Lung (tissue), 12 donors: ENCODE measurements around the gene SYTL4. TPM values are rescaled to one million over a fixed set of nuclear protein-coding genes. Genes with fewer than 3 reads are reported as not detected.
A peak's percentile ranks its signal among the peaks of the same experiment; 100 is the strongest.
"Not testable (repeated sequence)": the region's sequence is repeated elsewhere in the genome, so short reads cannot be mapped to it uniquely, and the experiment has no call there.

Source experiments
- ATAC-seq: fragments of 200-7000 bp; cut with Tn5 transposase; one replicate; pipeline ENCODE4 v1.9.1; 2020; ENCODE audit warnings: moderate number of reproducible peaks; ENCODE audit not compliant: insufficient read depth, low FRiP score
- DNase-seq, 3 donors: peaks; one replicate each; pipeline ENCODE4 v3.0.0-alpha.2; 2013 to 2017
- H3K27ac ChIP-seq, 2 donors: one replicate each; pipeline ENCODE4 v1.5.1; 2013; ENCODE audit warnings: mild to moderate bottlenecking in 2 of 2, moderate library complexity in 2 of 2, control low read depth in 1 of 2, inconsistent platforms in 1 of 2, low read depth in 1 of 2, low read length in 1 of 2
- H3K27me3 ChIP-seq, 3 donors: one replicate each; pipeline ENCODE4 v1.5.1; 2013; ENCODE audit warnings: low read length in 2 of 3; ENCODE audit not compliant: control insufficient read depth in 3 of 3, insufficient read depth in 3 of 3
- H3K36me3 ChIP-seq, 4 donors: one replicate each; pipeline ENCODE4 v1.5.1; 2013; ENCODE audit warnings: low read length in 4 of 4, mild to moderate bottlenecking in 1 of 4, moderate library complexity in 1 of 4; ENCODE audit not compliant: control insufficient read depth in 4 of 4, insufficient read depth in 4 of 4
- H3K4me1 ChIP-seq, 5 donors: one replicate each; pipeline ENCODE4 v1.5.1; 2013; ENCODE audit warnings: low read length in 5 of 5, mild to moderate bottlenecking in 2 of 5, moderate library complexity in 1 of 5; ENCODE audit not compliant: control insufficient read depth in 5 of 5, insufficient read depth in 5 of 5
- H3K4me3 ChIP-seq: one replicate; pipeline ENCODE4 v1.5.1; 2013; ENCODE audit warnings: mild to moderate bottlenecking, control low read depth, moderate library complexity
- H3K9ac ChIP-seq, 2 donors: one replicate each; pipeline ENCODE4 v1.5.1; 2013; ENCODE audit warnings: low read length in 2 of 2, control low read depth in 1 of 2; ENCODE audit not compliant: insufficient read depth in 1 of 2
- H3K9me3 ChIP-seq, 4 donors: one replicate each; pipeline ENCODE4 v1.5.1; 2013; ENCODE audit warnings: low read length in 3 of 4, mild to moderate bottlenecking in 1 of 4, moderate library complexity in 1 of 4; ENCODE audit not compliant: control insufficient read depth in 4 of 4, insufficient read depth in 3 of 4
- WGBS, 2 donors: extraction: QIAGEN DNeasy Blood & Tissue Kit; methylation state at CpG; one replicate each; pipeline ENCODE4 v1.1.7; 2013; 5-methylcytosine and 5-hydroxymethylcytosine counted together
- polyA plus RNA-seq, 2 donors: library from polyadenylated mRNA; stranded (reverse); fragments of 200-250 nt; gene quantifications; one replicate each; pipeline ENCODE4 v1.2.1, GENCODE V29; 2013
- total RNA-seq, 2 donors: library from RNA; depleted of rRNA in 1 of 2; stranded (reverse); fragments of >200 nt in 1 of 2; gene quantifications; one replicate each; pipeline ENCODE4 v1.2.1, GENCODE V29; 2014 to 2021
- TF ChIP-seq, protein P1 (sequence below): IDR thresholded peaks from 2 replicates; pipeline ENCODE4 v1.5.1; 2012; ENCODE audit warnings: mild to moderate bottlenecking; ENCODE audit errors: control extremely low read depth, extremely low read depth
- donor health status: control.
- donor health status: control.
- donor health status: Bipolar disorder and iron deficiency.
- donor health status: healthy.
- donor health status: DM: yes; HTN: yes; CAD: no.

The SYTL4 gene
- total and polyA plus RNA-seq, 4 donors = 3.4 to 11.7 (median 4.7) TPM

DNA sequence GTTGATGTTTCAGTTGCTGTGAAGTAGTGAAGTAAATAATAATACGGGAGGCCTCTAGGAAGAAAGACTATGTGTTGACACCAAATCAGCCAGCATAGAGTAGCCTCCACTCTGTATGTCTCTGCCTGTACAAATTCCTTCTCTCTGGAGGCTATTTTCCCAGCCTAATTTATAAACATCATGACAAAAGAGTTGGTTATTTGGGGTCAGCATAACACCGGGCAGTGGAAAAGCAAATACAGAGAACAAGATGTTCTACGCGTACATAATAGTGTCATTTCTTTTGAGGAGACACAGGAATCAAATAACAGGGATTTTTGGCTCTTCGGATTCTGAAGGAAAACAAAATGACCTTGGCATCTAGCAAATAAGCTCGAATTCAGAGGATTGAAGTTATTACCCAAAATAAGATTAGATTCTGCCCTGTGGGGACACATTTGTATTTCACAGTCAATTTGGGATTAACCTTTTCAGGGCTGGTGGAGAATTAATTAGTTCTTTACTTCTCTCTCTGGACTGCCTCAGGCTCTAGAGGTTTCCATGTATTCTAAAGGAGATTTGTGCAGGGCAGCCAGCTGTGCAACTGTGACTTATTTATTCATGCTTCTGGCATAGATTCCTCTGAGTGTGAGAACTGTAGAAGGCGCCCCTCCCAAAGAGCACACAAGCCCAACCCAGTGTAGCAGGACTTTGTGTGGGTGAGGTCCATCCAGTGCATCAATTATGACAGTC is 14.1 kb upstream of the SYTL4 start:
- TF ChIP-seq, protein P1, sequence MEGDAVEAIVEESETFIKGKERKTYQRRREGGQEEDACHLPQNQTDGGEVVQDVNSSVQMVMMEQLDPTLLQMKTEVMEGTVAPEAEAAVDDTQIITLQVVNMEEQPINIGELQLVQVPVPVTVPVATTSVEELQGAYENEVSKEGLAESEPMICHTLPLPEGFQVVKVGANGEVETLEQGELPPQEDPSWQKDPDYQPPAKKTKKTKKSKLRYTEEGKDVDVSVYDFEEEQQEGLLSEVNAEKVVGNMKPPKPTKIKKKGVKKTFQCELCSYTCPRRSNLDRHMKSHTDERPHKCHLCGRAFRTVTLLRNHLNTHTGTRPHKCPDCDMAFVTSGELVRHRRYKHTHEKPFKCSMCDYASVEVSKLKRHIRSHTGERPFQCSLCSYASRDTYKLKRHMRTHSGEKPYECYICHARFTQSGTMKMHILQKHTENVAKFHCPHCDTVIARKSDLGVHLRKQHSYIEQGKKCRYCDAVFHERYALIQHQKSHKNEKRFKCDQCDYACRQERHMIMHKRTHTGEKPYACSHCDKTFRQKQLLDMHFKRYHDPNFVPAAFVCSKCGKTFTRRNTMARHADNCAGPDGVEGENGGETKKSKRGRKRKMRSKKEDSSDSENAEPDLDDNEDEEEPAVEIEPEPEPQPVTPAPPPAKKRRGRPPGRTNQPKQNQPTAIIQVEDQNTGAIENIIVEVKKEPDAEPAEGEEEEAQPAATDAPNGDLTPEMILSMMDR = no peak
- Histone ChIP-seq H3K27me3 (peaks cover 3 to 39% (median 11%) of the 10 kb centered on the region in 3 donors), H3K9ac (no peak overlapping the region), H3K4me1 (peaks cover 0 to 3% (median 0%) of the 10 kb centered on the region in 5 donors), H3K27ac (no peak overlapping the region), H3K4me3 (no peak overlapping the region), H3K36me3 (no peaks in the 10 kb centered on the region), H3K9me3 (no peaks in the 10 kb centered on the region)
- 54 to 71% methylated on average over 7 of the region's 7 CpGs for WGBS, 2 donors
- DNase-seq = peak; percentile 18 to 36 (median 34)
- ATAC-seq = no peak

DNA sequence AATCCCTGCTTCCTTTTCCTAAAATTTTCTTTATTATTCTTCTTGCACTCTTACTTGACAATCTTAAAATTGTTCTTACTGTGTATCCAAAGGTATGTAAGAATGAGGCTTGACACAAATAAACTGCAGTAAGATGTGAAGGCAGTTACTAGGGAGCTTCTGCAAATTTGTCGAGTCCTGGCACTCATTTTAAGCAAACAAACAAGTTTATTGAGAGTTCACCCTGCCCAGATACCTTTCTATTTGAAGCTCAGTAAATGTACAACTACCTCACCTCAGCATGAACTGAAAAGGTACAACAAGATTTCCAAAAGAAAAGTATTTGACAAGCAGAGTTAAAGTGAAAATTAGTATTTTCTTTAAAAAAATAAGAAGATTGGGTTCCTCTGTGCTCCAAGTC is 13.3 kb upstream of the SYTL4 start:
- 42 to 53% methylated on average over 1 of the region's 1 CpG for WGBS, 2 donors
- ATAC-seq = no peak

DNA sequence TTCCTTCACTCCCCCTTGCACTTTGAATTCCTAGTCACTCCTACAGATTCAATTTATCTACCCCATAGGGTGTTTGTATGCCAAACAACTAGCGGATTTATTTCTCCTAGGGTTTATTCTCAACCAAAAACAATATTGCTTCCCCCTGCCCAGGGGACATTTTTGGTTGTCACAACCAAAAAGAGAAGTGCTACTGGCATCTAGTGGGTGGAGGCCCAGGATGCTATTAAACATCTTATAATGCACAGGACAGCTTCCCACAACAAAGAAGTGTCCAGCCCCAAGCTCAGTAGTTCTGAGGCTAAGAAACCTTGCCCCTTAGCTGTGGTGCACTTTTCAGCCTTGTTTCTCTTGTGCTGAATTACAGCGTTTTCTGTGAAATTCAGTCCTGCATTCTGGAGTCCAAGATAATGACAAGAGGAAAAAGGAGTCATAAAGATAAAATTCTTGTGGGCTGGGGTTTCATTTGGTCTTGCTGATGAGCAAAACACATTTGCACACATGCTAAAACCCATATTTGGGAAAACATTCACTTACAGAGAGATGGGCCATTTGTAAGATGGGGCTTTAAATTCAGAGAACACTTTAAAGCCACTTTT is 11.2 kb upstream of the SYTL4 start:
- 46 to 59% methylated on average over 2 of the region's 2 CpGs for WGBS, 2 donors
- TF ChIP-seq, protein P1 = no peak
- no peak for DNase-seq
- no peaks in the 10 kb centered on the region for H3K36me3 ChIP-seq
- no peak overlapping the region for H3K27ac ChIP-seq
- H3K4me3 ChIP-seq = no peak overlapping the region
- no peak for ATAC-seq
- H3K4me1 ChIP-seq = peaks cover 0 to 3% (median 0%) of the 10 kb centered on the region in 5 donors
- H3K9me3 ChIP-seq = no peaks in the 10 kb centered on the region
- peaks cover 3 to 50% (median 17%) of the 10 kb centered on the region in 3 donors for H3K27me3 ChIP-seq
- H3K9ac ChIP-seq = no peak overlapping the region

More for the DNA sequence above, 13.3 kb upstream of the SYTL4 start:
- Histone ChIP-seq H3K4me3 (no peak overlapping the region), H3K27ac (no peak overlapping the region), H3K27me3 (peaks cover 3 to 43% (median 12%) of the 10 kb centered on the region in 3 donors), H3K9me3 (no peaks in the 10 kb centered on the region), H3K36me3 (no peaks in the 10 kb centered on the region), H3K9ac (no peak overlapping the region), H3K4me1 (peaks cover 0 to 3% (median 0%) of the 10 kb centered on the region in 5 donors)
- TF ChIP-seq, protein P1 = no peak
- no peak for DNase-seq

DNA sequence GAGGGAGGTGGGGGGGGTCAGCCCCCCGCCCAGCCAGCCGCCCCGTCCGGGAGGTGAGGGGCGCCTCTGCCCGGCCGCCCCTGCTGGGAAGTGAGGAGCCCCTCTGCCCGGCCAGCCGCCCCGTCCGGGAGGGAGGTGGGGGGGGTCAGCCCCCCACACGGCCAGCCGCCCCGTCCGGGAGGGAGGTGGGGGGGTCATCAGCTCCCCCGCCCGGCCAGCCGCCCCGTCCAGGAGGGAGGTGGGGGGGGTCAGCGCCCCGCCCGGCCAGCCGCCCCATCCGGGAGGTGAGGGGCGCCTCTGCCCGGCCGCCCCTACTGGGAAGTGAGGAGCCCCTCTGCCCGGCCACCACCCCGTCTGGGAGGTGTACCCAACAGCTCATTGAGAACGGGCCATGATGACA is 7.9 kb downstream of the SYTL4 start:
- not testable (repeated sequence) for H3K4me1 ChIP-seq, H3K27me3 ChIP-seq, H3K9me3 ChIP-seq, DNase-seq, H3K4me3 ChIP-seq, H3K27ac ChIP-seq, H3K36me3 ChIP-seq, H3K9ac ChIP-seq, ATAC-seq
- 95% methylated on average over 7 to 25 of the region's 30 CpGs for WGBS, 2 donors
